ENCODE measurements around the gene WDR70. TPM values are rescaled to one million over a fixed set of nuclear protein-coding genes. Genes with fewer than 3 reads are reported as not detected.
"Not testable (repeated sequence)": the region's sequence is repeated elsewhere in the genome, so short reads cannot be mapped to it uniquely, and the experiment has no call there.

The WDR70 gene
- total and polyA plus RNA-seq, 4 experiments from 2014 or later, result 23.5 to 43.2 (median 29.9) TPM

- Mint-ChIP-seq H3K4me3 (no peak overlapping the region), H3K36me3 (peaks cover 0 to 14% of the 10 kb centered on the region in 2 donors), H3K27me3 (no peaks in the 10 kb centered on the region), H3K4me1 (peaks cover 11 to 28% (median 18%) of the 10 kb centered on the region in 4 donors), H3K9me3 (no peaks in the 10 kb centered on the region), H3K27ac (no peak overlapping the region)
- Histone ChIP-seq H3K27me3 (ENCODE audit: insufficient read depth, low read length) (no peaks in the 10 kb centered on the region), H3K9me3 (ENCODE audit: control insufficient read depth in 1 of 2, low read length in 2 of 2) (no peaks in the 10 kb centered on the region), H3K4me1 (ENCODE audit: insufficient read depth, low read length) (peaks cover 23% of the 10 kb centered on the region), H3K27ac (ENCODE audit: low read depth, low read length) (no peak overlapping the region), H3K36me3 (ENCODE audit: insufficient read depth, low read length) (no peaks in the 10 kb centered on the region), H3K4me3 (ENCODE audit: low read length in 2 of 2) (no peak overlapping the region)
- ChIA-PET POLR2A (ENCODE audit: partially characterized antibody) (no interaction called here), CTCF (ENCODE audit: partially characterized antibody) (no interaction called here)
- intact Hi-C loops (cut with micrococcal nuclease), result no loop called here
- no peak for DNase-seq
These were observed 4.0 kb upstream of the WDR70 start for GRCh38 chr5:37375091-37375490.

DNA sequence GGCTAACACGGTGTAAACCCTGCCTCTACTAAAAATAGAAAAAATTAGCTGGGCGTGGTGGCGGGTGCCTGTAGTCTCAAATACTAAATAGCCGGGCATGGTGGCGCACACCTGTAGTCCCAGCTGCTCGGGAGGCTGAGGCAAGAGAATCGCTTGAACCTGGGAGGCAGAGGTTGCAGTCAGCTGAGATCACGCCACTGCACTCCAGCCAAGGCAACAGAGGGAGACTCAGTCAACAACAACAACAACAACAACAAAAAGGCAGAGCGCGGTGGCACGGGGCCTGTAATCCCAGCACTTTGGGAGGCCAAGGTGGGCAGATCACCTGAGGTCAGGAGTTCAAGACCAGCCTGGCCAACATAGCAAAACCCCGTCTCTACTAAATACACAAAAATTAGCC lies 1.1 kb upstream of the WDR70 start:
- CTCF ChIA-PET (ENCODE audit: partially characterized antibody), result interaction anchor here (1.0 to 4.1 kb wide), 3 partner anchors 8 to 156 kb away, joined by 3 to 49 read pairs (median 3); partner anchors contain the start of gene NUP155
- intact Hi-C loops (cut with micrococcal nuclease), result loop anchor here (2.0 kb wide), 1 partner anchor 1225 kb away; the partner anchor contains the start of gene SKP2

GRCh38 chr5:37391591-37391990 lies 12.5 kb downstream of the WDR70 start:
- intact Hi-C loops (cut with micrococcal nuclease), result no loop called here
- Mint-ChIP-seq H3K27me3 (no peaks in the 10 kb centered on the region), H3K4me3 (no peak overlapping the region), H3K4me1 (peaks cover 5 to 13% (median 10%) of the 10 kb centered on the region in 4 donors), H3K9me3 (no peaks in the 10 kb centered on the region), H3K27ac (no peak overlapping the region), H3K36me3 (peaks cover 37 to 48% of the 10 kb centered on the region in 2 donors)
- no peak overlapping the region for H3K4me3 ChIP-seq (ENCODE audit: low read length in 2 of 2)
- DNase-seq, result no peak
- H3K36me3 ChIP-seq (ENCODE audit: insufficient read depth, low read length), result peaks cover 27% of the 10 kb centered on the region
- H3K4me1 ChIP-seq (ENCODE audit: insufficient read depth, low read length), result no peaks in the 10 kb centered on the region
- POLR2A ChIA-PET (ENCODE audit: partially characterized antibody), result no interaction called here
- no peaks in the 10 kb centered on the region for H3K9me3 ChIP-seq (ENCODE audit: control insufficient read depth in 1 of 2, low read length in 2 of 2)
- H3K27me3 ChIP-seq (ENCODE audit: insufficient read depth, low read length), result no peaks in the 10 kb centered on the region
- CTCF ChIA-PET (ENCODE audit: partially characterized antibody), result interaction anchor here (1.0 kb wide), 1 partner anchor 13 kb away, joined by 3 read pairs; the partner anchor contains the start of gene WDR70
- no peak overlapping the region for H3K27ac ChIP-seq (ENCODE audit: low read depth, low read length)

More for the DNA sequence above, 1.1 kb upstream of the WDR70 start:
- DNase-seq; H3K36me3 ChIP-seq (ENCODE audit: insufficient read depth, low read length); H3K9me3 Mint-ChIP-seq; H3K9me3 ChIP-seq (ENCODE audit: control insufficient read depth in 1 of 2, low read length in 2 of 2); H3K27ac ChIP-seq (ENCODE audit: low read depth, low read length); H3K27me3 Mint-ChIP-seq; H3K4me3 ChIP-seq (ENCODE audit: low read length in 2 of 2); H3K27me3 ChIP-seq (ENCODE audit: insufficient read depth, low read length): not testable (repeated sequence)
- Mint-ChIP-seq H3K27ac (peak overlapping the region in 2 of 7 donors; percentile 30 to 81), H3K4me3 (peak overlapping the region; percentile 17 to 82 (median 69)), H3K4me1 (peaks cover 5 to 24% (median 13%) of the 10 kb centered on the region in 4 donors), H3K36me3 (peaks cover 0 to 15% of the 10 kb centered on the region in 2 donors)
- H3K4me1 ChIP-seq (ENCODE audit: insufficient read depth, low read length), result peaks cover 10% of the 10 kb centered on the region
- POLR2A ChIA-PET (ENCODE audit: partially characterized antibody), result interaction anchor here (2.0 kb wide), 1 partner anchor 8 kb away, joined by 32 read pairs; the partner anchor contains the start of gene NUP155

- Mint-ChIP-seq H3K4me3 (no peak overlapping the region), H3K4me1 (peaks cover 0 to 6% (median 5%) of the 10 kb centered on the region in 4 donors), H3K27ac (no peak overlapping the region), H3K9me3 (peaks cover 0 to 1% (median 0%) of the 10 kb centered on the region in 8 donors), H3K27me3 (no peaks in the 10 kb centered on the region), H3K36me3 (peaks cover 41 to 54% of the 10 kb centered on the region in 2 donors)
- intact Hi-C loops (cut with micrococcal nuclease), result no loop called here
- Histone ChIP-seq H3K9me3 (ENCODE audit: control insufficient read depth in 1 of 2, low read length in 2 of 2) (no peaks in the 10 kb centered on the region), H3K27me3 (ENCODE audit: insufficient read depth, low read length) (no peaks in the 10 kb centered on the region), H3K4me3 (ENCODE audit: low read length in 2 of 2) (no peak overlapping the region), H3K36me3 (ENCODE audit: insufficient read depth, low read length) (peaks cover 29% of the 10 kb centered on the region), H3K4me1 (ENCODE audit: insufficient read depth, low read length) (no peaks in the 10 kb centered on the region), H3K27ac (ENCODE audit: low read depth, low read length) (no peak overlapping the region)
- POLR2A ChIA-PET (ENCODE audit: partially characterized antibody), result no interaction called here
- CTCF ChIA-PET (ENCODE audit: partially characterized antibody), result no interaction called here
- no peak for DNase-seq
These were observed 17.2 kb downstream of the WDR70 start for GRCh38 chr5:37396352-37396751.

GRCh38 chr5:37400501-37400900 lies 21.4 kb downstream of the WDR70 start:
- no peaks in the 10 kb centered on the region for H3K27me3 ChIP-seq (ENCODE audit: insufficient read depth, low read length)
- Mint-ChIP-seq H3K27ac (no peak overlapping the region), H3K36me3 (peaks cover 29 to 44% of the 10 kb centered on the region in 2 donors), H3K4me1 (peaks cover 0 to 7% (median 4%) of the 10 kb centered on the region in 4 donors), H3K4me3 (no peak overlapping the region), H3K9me3 (peaks cover 0 to 1% (median 0%) of the 10 kb centered on the region in 8 donors), H3K27me3 (no peaks in the 10 kb centered on the region)
- intact Hi-C loops (cut with micrococcal nuclease), result no loop called here
- no peaks in the 10 kb centered on the region for H3K9me3 ChIP-seq (ENCODE audit: control insufficient read depth in 1 of 2, low read length in 2 of 2)
- H3K4me1 ChIP-seq (ENCODE audit: insufficient read depth, low read length), result no peaks in the 10 kb centered on the region
- H3K36me3 ChIP-seq (ENCODE audit: insufficient read depth, low read length), result peaks cover 8% of the 10 kb centered on the region
- POLR2A ChIA-PET (ENCODE audit: partially characterized antibody), result no interaction called here
- H3K4me3 ChIP-seq (ENCODE audit: low read length in 2 of 2), result no peak overlapping the region
- no peak for DNase-seq
- CTCF ChIA-PET (ENCODE audit: partially characterized antibody), result interaction anchor here (0.7 to 1.2 kb wide), 2 partner anchors 13 to 38 kb away, joined by 3 to 4 read pairs; no protein-coding TSS in a partner anchor
- H3K27ac ChIP-seq (ENCODE audit: low read depth, low read length), result no peak overlapping the region

GRCh38 chr5:37412515-37412914 lies 33.4 kb downstream of the WDR70 start:
- DNase-seq, result no peak
- CTCF ChIA-PET (ENCODE audit: partially characterized antibody), result interaction anchor here (0.8 to 1.9 kb wide), 9 partner anchors 8 to 781 kb away, joined by 3 to 13 read pairs (median 4); partner anchors contain the start of gene NUP155
- no peak overlapping the region for H3K4me3 ChIP-seq (ENCODE audit: low read length in 2 of 2)
- Mint-ChIP-seq H3K27me3 (no peaks in the 10 kb centered on the region), H3K36me3 (peaks cover 20 to 33% of the 10 kb centered on the region in 2 donors), H3K4me1 (peaks cover 0 to 1% (median 0%) of the 10 kb centered on the region in 4 donors), H3K4me3 (no peak overlapping the region), H3K9me3 (no peaks in the 10 kb centered on the region), H3K27ac (no peak overlapping the region)
- no peak overlapping the region for H3K27ac ChIP-seq (ENCODE audit: low read depth, low read length)
- H3K4me1 ChIP-seq (ENCODE audit: insufficient read depth, low read length), result no peaks in the 10 kb centered on the region
- no peaks in the 10 kb centered on the region for H3K9me3 ChIP-seq (ENCODE audit: control insufficient read depth in 1 of 2, low read length in 2 of 2)
- intact Hi-C loops (cut with micrococcal nuclease), result no loop called here
- no peaks in the 10 kb centered on the region for H3K27me3 ChIP-seq (ENCODE audit: insufficient read depth, low read length)
- no peaks in the 10 kb centered on the region for H3K36me3 ChIP-seq (ENCODE audit: insufficient read depth, low read length)
- POLR2A ChIA-PET (ENCODE audit: partially characterized antibody), result no interaction called here

GRCh38 chr5:37415456-37415855 lies 36.3 kb downstream of the WDR70 start:
- H3K9me3 Mint-ChIP-seq; intact Hi-C loops (cut with micrococcal nuclease); H3K4me1 ChIP-seq (ENCODE audit: insufficient read depth, low read length); H3K36me3 ChIP-seq (ENCODE audit: insufficient read depth, low read length); DNase-seq; H3K9me3 ChIP-seq (ENCODE audit: control insufficient read depth in 1 of 2, low read length in 2 of 2); POLR2A ChIA-PET (ENCODE audit: partially characterized antibody); H3K27ac Mint-ChIP-seq; H3K4me3 ChIP-seq (ENCODE audit: low read length in 2 of 2); H3K27me3 ChIP-seq (ENCODE audit: insufficient read depth, low read length); H3K27me3 Mint-ChIP-seq; H3K27ac ChIP-seq (ENCODE audit: low read depth, low read length); H3K4me1 Mint-ChIP-seq; H3K4me3 Mint-ChIP-seq; CTCF ChIA-PET (ENCODE audit: partially characterized antibody): not testable (repeated sequence)
- peaks cover 20 to 27% of the 10 kb centered on the region in 2 donors for H3K36me3 Mint-ChIP-seq
